Panc1 (cell line): Measurements from ENCODE around the gene EME2.

Experiments
- POLR2AphosphoS5 ChIP-seq: IDR thresholded peaks from 2 replicates; pipeline ENCODE4 v1.6.1; 2012; ENCODE audit warnings: mild to moderate bottlenecking, low read depth, low read length, moderate library complexity
- REST ChIP-seq, 2 experiments: IDR thresholded peaks; 2 replicates each; pipeline ENCODE4 v1.6.1; 2011 to 2012; ENCODE audit warnings: low read depth in 2 of 2, control low read depth in 1 of 2, low read length in 1 of 2, mild to moderate bottlenecking in 1 of 2, moderate library complexity in 1 of 2; ENCODE audit not compliant: insufficient read depth in 1 of 2
- SIN3A ChIP-seq: IDR thresholded peaks from 2 replicates; pipeline ENCODE4 v1.6.1; 2012; ENCODE audit warnings: low read depth, mild to moderate bottlenecking, low read length, moderate library complexity, borderline replicate concordance; ENCODE audit not compliant: insufficient read depth
- TCF7L2 ChIP-seq: IDR thresholded peaks from 2 replicates; pipeline ENCODE4 v1.6.1; 2011; ENCODE audit warnings: mild to moderate bottlenecking, low read depth, low read length, inconsistent platforms
- TF ChIP-seq, protein P1 (sequence below): fragments of 450-650 bp; IDR thresholded peaks from 2 replicates; pipeline ENCODE4 v1.5.1; 2017; ENCODE audit warnings: mild to moderate bottlenecking

DNA sequence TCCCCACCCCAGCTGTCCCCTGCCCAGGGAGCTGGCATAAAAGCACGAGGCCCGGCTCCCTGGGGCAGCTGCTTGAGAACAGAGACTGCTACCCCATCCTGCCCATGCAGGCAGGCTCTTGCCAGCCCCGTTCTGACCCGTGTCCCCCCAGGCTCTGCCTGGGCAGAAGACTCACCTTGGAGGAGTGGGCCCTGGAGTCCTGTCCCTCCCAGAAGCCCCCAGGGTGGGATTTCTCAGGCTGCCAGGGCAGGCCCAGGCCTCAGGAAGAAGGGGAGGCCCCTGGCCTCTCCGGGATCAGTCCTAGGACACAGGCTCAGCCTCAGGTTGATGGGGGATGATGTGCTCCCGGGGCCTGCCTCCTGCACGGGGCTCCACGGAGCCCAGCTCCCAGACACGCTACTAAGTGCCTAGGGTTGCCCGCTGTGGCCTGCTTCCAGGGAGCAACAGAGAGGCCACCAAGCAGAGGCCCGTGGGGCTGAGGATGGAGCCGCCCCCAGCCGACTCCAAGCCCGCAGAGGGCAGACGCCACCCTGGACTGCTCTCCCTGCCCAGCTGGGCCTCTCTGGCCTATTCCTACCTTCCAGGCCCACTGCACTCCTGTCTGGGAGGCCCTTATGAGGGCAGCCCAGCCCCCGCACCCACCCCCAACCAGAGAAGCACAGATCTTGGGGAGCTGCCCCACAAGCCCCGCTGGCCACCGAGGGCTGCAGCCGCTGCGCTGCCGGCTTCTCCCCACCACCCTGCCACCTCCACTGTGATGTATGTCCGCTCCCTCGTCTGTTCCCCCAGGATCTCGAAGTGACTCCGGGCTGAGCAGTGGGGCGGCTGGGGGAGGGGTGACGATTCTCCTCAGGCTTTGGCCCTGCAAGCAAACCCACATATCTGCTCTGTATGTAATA is 3.0 kb upstream of the EME2 start:
- TF ChIP-seq, protein P1, sequence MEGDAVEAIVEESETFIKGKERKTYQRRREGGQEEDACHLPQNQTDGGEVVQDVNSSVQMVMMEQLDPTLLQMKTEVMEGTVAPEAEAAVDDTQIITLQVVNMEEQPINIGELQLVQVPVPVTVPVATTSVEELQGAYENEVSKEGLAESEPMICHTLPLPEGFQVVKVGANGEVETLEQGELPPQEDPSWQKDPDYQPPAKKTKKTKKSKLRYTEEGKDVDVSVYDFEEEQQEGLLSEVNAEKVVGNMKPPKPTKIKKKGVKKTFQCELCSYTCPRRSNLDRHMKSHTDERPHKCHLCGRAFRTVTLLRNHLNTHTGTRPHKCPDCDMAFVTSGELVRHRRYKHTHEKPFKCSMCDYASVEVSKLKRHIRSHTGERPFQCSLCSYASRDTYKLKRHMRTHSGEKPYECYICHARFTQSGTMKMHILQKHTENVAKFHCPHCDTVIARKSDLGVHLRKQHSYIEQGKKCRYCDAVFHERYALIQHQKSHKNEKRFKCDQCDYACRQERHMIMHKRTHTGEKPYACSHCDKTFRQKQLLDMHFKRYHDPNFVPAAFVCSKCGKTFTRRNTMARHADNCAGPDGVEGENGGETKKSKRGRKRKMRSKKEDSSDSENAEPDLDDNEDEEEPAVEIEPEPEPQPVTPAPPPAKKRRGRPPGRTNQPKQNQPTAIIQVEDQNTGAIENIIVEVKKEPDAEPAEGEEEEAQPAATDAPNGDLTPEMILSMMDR = no peak
- no peak for TF ChIP-seq REST (IDR thresholded peaks at IDR 0.05; ENCODE audit: insufficient read depth in 1 of 2, low read depth in 2 of 2, low read length in 1 of 2)
- 0 out of 2 replicates have a peak, but pooled peaks have one; percentile 36 for TF ChIP-seq POLR2AphosphoS5
- TF ChIP-seq SIN3A = 0 out of 2 replicates have a peak, but pooled peaks have one; percentile 67
- no peak for TF ChIP-seq TCF7L2
